GM18907 (cell line): ENCODE measurements around the gene HHATL.

ENCODE experiments used
- ATAC-seq: cut with Tn5 transposase; IDR thresholded peaks from one replicate; pipeline ENCODE4 v1.9.1; 2021; ENCODE audit warnings: mild to moderate bottlenecking, moderate library complexity; ENCODE audit not compliant: unreplicated experiment

The HHATL gene

GRCh38 chr3:42713747-42714146 is 11.1 kb upstream of the HHATL start:
- ATAC-seq: no peak

- ATAC-seq: no peak
Measured at GRCh38 chr3:42712688-42713372, 10.2 kb upstream of the HHATL start.

- ATAC-seq: no peak
Measured at GRCh38 chr3:42712344-42712648, 9.7 kb upstream of the HHATL start.

- ATAC-seq: no peak
Measured at GRCh38 chr3:42711491-42712343, 9.1 kb upstream of the HHATL start.

- ATAC-seq: no peak
Measured at GRCh38 chr3:42710323-42711021, 7.9 kb upstream of the HHATL start.

- no peak for ATAC-seq
Measured at GRCh38 chr3:42709621-42710020, 7.0 kb upstream of the HHATL start.

GRCh38 chr3:42708611-42709151 is 6.1 kb upstream of the HHATL start:
- no peak for ATAC-seq

- ATAC-seq: no peak
Measured at GRCh38 chr3:42707620-42708355, 5.2 kb upstream of the HHATL start.

- no peak for ATAC-seq
Measured at GRCh38 chr3:42706721-42707619, 4.4 kb upstream of the HHATL start.

- ATAC-seq: no peak
Measured at GRCh38 chr3:42705962-42706585, 3.5 kb upstream of the HHATL start.

GRCh38 chr3:42705058-42705767 is 2.6 kb upstream of the HHATL start:
- ATAC-seq: no peak

GRCh38 chr3:42704136-42704841 is 1.7 kb upstream of the HHATL start:
- ATAC-seq: no peak

GRCh38 chr3:42703695-42704025 is 1.1 kb upstream of the HHATL start:
- ATAC-seq: no peak

GRCh38 chr3:42702982-42703694 is 540 bp upstream of the HHATL start:
- ATAC-seq: no peak

GRCh38 chr3:42701371-42702065 is 1.1 kb downstream of the HHATL start:
- ATAC-seq: no peak

- no peak for ATAC-seq
Measured at GRCh38 chr3:42700366-42701288, 2.0 kb downstream of the HHATL start.
